ENCODE measurements around the gene RRM2.

RRM2 gene

GRCh38 chr2:10132596-10132995, 10.1 kb downstream of the RRM2 start:
- TF ChIP-seq, protein P1, sequence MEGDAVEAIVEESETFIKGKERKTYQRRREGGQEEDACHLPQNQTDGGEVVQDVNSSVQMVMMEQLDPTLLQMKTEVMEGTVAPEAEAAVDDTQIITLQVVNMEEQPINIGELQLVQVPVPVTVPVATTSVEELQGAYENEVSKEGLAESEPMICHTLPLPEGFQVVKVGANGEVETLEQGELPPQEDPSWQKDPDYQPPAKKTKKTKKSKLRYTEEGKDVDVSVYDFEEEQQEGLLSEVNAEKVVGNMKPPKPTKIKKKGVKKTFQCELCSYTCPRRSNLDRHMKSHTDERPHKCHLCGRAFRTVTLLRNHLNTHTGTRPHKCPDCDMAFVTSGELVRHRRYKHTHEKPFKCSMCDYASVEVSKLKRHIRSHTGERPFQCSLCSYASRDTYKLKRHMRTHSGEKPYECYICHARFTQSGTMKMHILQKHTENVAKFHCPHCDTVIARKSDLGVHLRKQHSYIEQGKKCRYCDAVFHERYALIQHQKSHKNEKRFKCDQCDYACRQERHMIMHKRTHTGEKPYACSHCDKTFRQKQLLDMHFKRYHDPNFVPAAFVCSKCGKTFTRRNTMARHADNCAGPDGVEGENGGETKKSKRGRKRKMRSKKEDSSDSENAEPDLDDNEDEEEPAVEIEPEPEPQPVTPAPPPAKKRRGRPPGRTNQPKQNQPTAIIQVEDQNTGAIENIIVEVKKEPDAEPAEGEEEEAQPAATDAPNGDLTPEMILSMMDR (IDR thresholded peaks at IDR 0.05; ENCODE audit: insufficient read depth, missing control alignments): no peak
- FAIRE-seq (no peak), DNase-seq (ENCODE audit: insufficient read length, low spot score) (no peak)

DNA sequence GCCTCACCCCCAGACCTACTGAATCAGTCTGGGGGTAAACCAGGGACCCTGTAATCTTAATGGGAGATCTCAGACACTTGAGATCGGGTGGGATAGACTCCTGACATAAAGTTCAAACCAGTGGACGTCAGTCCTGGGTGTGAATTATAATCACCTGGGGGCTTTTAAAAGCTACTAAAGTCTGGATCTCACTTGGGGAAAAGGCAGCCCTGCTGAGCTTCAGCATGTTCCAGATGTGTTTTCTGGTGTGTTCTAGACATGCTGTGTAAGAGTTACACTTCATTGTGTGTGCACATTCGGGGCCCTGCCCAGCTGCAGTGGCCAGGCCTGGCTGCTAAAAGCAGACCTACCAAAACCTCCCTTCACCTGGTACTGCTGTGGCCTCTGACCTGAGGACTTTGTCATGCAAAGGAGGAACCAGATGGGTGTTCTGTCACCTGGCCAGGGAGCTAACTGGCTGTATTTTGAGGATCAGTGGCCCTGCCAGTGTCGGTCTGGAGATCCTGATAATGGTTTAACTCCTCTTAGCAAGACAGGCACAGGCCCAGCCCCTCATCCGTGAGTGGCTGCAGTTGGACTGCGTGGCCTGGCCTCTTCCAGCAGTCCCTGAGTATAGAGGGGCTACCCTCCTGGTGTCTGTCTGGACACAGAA, 10.6 kb downstream of the RRM2 start:
- TF ChIP-seq, protein P1 (IDR thresholded peaks at IDR 0.05; ENCODE audit: insufficient read depth, missing control alignments): no peak
- no peak for DNase-seq (ENCODE audit: insufficient read length, low spot score)
- no peak for FAIRE-seq

DNA sequence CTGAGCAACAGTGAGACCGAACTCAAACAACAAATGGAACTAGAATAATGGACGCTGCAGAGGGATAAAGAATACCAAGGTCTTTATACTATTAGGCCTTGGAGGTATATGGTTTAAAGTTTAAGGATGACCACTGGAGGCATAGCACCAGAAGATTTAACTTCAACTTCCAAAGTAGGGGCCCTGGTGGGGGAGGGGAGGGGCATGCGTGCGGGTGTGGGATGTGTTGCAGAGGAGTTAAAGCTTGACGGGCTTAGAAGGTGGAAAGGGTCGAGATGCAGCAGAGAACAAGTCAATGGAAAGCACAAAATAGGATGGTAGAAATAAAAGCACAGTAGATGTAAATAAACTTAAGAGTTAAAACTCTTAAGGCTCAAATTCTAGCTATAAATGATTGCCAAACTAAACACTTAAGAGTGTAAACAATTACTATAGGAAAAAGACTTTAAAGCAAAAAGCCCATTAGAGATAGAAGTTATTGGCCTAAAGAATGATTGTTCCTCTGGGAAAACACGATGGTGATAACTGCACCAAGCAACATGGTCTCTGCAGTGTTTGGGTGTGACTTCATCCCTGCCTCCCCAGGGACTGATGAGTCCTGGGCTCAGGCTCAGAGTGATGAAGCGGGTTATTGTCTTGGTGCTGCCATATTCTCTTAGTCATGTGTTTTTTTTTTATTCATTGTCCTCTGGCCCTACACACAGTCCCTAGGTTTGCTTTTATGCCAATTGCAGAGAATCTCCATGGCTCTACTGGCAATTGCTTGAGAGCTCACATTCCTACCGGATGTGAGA, 13.0 kb downstream of the RRM2 start:
- TF ChIP-seq, protein P1 (IDR thresholded peaks at IDR 0.05; ENCODE audit: insufficient read depth, missing control alignments): no peak
- no peak for FAIRE-seq
- no peak for DNase-seq (ENCODE audit: insufficient read length, low spot score)

DNA sequence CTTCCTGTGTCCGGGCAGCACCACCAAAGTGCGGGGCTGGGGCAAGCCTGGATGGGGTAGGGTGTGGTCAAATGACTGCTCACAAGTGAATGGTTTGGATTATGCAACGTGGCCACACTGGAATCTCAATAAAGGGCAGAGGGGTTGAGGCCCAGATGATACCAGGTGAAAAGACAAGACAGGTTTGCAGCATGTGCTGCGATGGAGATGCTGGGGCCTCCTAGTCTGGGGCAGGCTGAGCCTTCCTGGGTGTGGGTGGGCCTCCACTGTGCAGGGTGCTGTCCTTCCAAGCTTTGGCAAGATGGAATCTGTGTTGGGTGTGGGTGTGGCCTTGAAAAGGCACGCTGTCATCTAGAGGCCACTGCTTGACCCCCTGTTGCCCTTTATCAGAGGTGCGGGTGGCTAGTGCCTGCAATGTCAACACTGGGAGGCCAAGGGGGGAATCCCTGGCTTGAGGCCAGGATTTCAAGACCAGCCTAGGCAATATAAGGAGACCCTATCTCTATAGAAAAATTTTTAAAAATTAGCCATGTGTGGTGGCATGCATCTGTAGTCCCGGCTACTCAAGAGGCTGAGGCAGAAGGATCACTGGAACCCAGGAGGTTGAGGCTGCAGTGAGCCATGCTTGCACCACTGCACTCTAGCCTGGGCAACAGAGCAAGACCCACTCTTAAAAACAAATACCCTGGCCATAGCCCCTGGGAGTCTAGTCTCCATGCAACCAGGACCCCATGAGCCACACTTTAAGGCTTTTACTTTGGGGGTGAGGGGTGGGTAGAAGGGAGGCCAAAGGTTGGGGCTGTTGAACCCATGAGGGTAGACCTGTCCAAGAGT, 13.8 kb downstream of the RRM2 start:
- DNase-seq (ENCODE audit: insufficient read length, low spot score): no peak
- no peak for FAIRE-seq
- TF ChIP-seq, protein P1 (IDR thresholded peaks at IDR 0.05; ENCODE audit: insufficient read depth, missing control alignments): no peak

- FAIRE-seq (no peak), DNase-seq (ENCODE audit: insufficient read length, low spot score) (no peak)
- TF ChIP-seq, protein P1 (IDR thresholded peaks at IDR 0.05; ENCODE audit: insufficient read depth, missing control alignments): no peak
These were observed 14.7 kb downstream of the RRM2 start for GRCh38 chr2:10137053-10137843.

DNA sequence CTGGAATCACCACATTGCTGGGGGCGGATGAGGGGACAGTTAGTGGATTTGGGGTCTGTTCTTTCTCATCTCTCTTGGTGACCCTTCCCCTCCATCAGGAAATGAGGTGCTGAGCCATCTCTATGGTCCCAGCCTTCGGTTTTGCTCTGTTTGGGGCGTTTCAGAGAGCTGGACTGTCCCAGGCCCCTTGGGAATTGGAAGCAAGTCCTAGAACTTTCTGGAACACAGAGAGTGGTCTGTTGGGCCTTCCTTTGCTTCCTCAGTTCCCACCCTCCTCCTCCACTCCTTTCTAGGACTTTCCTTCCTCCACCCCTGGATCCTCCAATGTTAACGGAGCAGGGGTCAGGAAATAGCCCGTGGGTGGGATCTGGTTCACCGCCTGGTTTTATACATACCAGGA, 17.0 kb downstream of the RRM2 start:
- no peak for DNase-seq (ENCODE audit: insufficient read length, low spot score)
- no peak for FAIRE-seq
- TF ChIP-seq, protein P1 (IDR thresholded peaks at IDR 0.05; ENCODE audit: insufficient read depth, missing control alignments): no peak
